HG02798 (cell line): Measurements from ENCODE around the gene SH2B2.

Experiments used
- ATAC-seq: cut with Tn5 transposase; IDR thresholded peaks from one replicate; pipeline ENCODE4 v1.9.1; 2021; ENCODE audit warnings: mild to moderate bottlenecking; ENCODE audit not compliant: unreplicated experiment, poor library complexity

SH2B2 gene

GRCh38 chr7:102264367-102264891, 22.2 kb upstream of the SH2B2 start:
- ATAC-seq: no peak

- ATAC-seq: no peak
These were observed 20.1 kb upstream of the SH2B2 start for GRCh38 chr7:102266541-102266940.

DNA sequence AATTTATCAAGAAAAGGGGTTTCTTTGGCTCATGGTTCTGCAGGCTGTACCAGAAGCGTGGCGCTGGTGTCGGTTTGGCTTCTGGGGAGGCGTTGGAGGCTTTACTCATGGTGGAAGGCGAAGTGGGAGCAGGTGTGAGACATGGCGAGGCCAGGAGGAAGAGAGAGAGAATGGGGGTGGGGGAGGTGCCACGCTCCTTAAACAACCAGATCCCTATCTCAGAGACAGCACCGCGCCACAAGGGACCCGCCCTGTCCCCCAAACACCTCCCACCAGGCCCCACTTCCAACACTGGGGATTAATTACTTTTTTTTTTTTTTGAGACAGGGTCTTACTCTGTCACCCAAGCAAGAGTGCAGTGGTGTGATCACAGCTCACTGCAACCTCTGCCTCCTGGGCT, 18.0 kb upstream of the SH2B2 start:
- ATAC-seq: no peak

- ATAC-seq: no peak
These were observed 16.3 kb upstream of the SH2B2 start for GRCh38 chr7:102270178-102270887.

DNA sequence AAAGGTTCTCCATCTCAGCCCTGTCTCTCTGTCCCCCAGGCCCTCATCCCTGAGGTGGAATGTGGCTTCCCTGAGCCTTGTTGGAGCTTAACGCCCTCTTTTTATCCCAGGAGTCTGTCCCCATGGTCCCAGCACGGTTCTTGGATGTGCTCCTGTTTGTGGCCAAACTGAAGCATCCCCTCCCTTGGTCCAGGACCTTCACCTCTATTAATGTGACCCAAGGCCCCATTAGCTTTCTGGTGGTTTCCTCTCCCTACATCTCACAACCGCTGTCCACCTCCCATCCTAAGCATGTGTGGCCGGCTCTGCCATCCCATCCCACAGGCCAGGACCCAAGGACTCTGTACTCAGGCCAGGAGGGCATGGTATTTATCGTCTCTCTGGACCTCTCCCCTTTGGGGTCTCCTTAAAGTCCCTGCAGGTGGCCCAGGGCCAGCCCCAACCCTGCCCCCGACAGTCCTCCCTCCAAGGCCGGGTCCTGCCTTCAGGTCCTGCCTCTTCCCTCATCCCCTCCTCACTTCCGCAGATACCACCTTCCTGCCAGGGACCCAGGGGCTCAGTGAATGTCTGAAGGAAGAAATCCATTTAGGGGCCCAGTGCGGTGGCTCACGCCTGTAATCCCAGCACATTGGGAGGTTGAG, 15.4 kb upstream of the SH2B2 start:
- no peak for ATAC-seq

GRCh38 chr7:102272075-102272916, 14.4 kb upstream of the SH2B2 start:
- peak; percentile 60 for ATAC-seq

GRCh38 chr7:102272917-102273748, 13.5 kb upstream of the SH2B2 start:
- ATAC-seq: no peak

DNA sequence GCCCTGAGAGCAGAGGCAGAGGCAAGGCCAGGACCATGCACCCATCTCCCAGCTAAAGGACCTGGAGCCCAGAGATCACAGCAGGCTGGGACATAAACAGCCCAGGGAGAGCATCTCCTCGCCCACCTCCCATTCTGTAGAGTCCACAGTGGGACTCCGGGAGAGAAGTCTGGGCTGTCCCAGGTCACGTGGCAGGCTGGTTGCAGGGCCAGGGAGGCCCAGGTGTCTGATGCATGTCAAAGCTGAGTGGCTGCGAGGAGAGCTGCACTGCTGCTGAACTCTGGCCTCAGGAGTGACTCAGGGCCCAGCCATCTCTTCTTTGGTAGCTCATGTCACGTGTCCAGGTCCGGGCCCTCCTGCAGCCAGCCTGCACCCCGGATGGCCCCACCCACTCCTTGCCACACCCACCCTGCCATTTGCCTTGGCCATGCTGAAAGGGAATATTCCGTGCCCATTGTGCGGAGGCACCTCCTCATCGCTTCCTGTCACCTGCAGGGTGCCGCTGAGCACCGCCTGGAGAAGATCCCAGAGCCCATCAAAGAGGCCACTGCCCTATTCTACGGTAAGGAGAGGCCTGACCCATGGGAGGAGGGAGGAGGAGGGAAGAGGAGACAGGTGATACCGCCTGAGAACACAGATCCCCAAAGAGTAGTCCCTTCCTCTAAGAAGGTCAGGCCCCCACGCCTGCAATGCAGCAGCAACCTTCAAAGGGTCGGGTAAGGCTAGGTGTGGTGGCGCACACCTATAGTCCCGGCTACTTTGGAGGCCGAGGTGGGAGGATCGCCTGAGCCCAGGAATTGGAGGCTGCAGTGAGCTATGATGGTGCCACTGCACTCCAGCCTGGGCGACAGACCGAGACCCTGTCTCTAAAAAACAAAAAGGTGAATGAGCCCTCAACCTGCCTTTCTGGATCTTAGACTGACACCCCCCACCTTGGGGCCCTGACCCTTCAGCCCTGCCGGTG, 12.6 kb upstream of the SH2B2 start:
- no peak for ATAC-seq

- no peak for ATAC-seq
These were observed 11.5 kb upstream of the SH2B2 start for GRCh38 chr7:102275123-102275703.

GRCh38 chr7:102277901-102278300, 8.8 kb upstream of the SH2B2 start:
- ATAC-seq: no peak

GRCh38 chr7:102279537-102280400, 6.9 kb upstream of the SH2B2 start:
- peak; percentile 75 for ATAC-seq

DNA sequence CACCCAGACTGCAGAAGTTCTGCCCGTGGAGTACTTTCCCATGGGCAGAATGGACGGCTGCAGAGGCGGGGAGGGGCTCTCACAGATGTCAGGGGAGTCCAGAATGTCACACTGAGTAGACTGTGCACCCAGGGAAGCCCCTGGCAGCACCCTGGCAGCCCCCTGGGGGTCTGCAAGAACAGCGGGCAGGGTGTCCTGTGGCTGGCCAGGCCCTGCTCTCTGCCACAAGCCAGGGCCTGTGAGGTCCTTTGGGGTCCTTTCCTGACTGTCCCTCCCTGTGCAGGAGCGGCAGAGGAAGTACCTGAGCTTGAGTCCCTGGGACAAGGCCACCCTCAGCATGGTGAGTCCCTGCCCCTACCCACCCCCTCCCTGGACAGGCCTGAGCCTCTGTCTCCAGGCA, 6.1 kb upstream of the SH2B2 start:
- no peak for ATAC-seq

DNA sequence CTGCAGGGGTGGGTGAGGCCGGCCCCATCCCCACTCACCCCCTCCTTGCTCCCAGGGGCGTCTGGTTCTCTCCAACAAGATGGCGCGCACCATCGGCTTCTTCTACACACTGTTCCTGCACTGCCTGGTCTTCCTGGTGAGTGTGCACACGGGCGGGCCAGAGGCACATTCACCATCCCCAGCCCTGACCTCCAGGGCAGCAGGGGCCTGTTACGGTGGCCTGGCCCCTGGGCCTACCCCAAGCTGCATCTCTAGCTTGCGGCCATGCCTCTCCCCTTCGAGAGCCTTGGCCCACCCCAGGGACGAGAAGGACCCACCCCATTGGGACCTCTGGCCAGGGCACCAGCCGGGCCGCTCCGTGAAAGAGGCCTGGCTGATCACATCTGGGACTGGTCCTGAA, 4.9 kb upstream of the SH2B2 start:
- ATAC-seq: no peak

GRCh38 chr7:102282465-102283362, 4.0 kb upstream of the SH2B2 start:
- ATAC-seq: no peak

DNA sequence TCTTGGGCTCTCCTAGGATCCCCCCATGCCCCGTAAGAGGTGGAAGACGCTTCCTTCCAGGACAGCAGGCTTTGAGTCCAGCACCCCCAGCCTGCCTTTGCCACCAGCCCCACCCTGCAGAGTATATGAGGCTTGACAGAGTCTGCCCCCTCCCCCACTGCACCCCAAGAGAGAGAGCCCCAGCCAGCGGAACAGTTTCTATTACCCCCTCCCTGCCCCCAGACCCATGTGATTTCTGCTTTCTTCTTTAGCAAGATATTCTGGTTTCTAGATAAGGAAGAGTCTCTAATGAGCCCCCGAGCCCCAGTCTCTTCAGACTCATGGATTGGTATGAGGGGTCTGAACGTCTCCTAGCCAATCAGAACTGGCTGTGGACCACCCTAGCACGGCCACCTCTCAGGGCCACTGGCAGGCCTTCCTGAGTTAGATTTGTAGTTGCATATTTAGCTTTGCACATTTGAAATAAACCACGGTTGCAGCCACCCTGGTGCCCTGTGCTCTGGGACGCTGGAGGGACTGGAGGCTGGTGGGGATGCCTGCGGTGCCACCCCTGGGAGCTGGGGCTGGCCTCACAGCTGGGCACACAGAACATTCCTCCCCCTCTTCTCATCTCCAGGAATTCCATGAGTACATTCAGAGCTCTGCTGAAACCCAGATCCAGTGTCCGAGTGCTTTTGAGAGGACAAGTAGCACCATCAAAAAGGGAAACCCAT, 3.0 kb upstream of the SH2B2 start:
- no peak for ATAC-seq

DNA sequence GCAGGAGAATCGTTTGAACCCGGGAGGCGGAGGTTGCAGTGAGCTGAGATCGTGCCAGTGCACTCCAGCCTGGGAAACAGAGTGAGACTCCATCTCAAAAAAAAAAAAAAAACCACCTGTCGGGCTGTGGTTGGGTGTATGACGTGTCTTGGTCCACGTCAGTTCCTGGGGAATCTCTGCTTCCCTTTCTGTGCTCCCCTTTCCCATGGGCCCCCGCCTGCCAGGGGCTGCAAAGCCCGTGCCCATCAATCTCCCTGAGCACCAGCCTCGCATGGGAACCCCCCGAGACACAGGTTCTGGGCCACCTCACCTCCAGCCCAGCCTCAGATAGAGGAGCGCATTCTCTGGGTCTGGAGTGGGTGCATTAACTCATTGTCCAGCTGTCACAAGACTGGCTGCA, 2.3 kb upstream of the SH2B2 start:
- ATAC-seq: no peak
